Measurements from ENCODE around the gene GHDC.

GRCh38 chr17:42159796-42160530 lies 34.3 kb downstream of the GHDC start:
- no peak for TF ChIP-seq POLR2A (IDR thresholded peaks at IDR 0.05)
- no peak for TF ChIP-seq CTCF (IDR thresholded peaks at IDR 0.05)

All from upper lobe of left lung (tissue), 4 donors.